Activated CD4-positive, alpha-beta T cell treated with anti-CD3 and anti-CD28 coated beads for 24 hours (primary cell): ENCODE results near the gene ARHGAP36.

Source experiments
- DNase-seq, 2 donors: peaks; one replicate each; pipeline ENCODE4 v3.0.0-alpha.2; 2020; ENCODE audit warnings: low read depth in 2 of 2

ARHGAP36 gene, protein sequence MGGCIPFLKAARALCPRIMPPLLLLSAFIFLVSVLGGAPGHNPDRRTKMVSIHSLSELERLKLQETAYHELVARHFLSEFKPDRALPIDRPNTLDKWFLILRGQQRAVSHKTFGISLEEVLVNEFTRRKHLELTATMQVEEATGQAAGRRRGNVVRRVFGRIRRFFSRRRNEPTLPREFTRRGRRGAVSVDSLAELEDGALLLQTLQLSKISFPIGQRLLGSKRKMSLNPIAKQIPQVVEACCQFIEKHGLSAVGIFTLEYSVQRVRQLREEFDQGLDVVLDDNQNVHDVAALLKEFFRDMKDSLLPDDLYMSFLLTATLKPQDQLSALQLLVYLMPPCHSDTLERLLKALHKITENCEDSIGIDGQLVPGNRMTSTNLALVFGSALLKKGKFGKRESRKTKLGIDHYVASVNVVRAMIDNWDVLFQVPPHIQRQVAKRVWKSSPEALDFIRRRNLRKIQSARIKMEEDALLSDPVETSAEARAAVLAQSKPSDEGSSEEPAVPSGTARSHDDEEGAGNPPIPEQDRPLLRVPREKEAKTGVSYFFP

GRCh38 chrX:131058136-131058868 lies at the start of gene ARHGAP36:
TSS of gene ARHGAP36 (plus strand) at chrX:131058346. CDS start at chrX:131081666, 23,320 bp downstream.
- no peak for DNase-seq

GRCh38 chrX:131010186-131010585 lies 48.0 kb upstream of the ARHGAP36 start:
- DNase-seq: no peak

- no peak for DNase-seq
These were observed 32.8 kb upstream of the ARHGAP36 start for GRCh38 chrX:131025336-131025735.

GRCh38 chrX:131032354-131033230 lies 25.6 kb upstream of the ARHGAP36 start:
- DNase-seq: no peak

DNA sequence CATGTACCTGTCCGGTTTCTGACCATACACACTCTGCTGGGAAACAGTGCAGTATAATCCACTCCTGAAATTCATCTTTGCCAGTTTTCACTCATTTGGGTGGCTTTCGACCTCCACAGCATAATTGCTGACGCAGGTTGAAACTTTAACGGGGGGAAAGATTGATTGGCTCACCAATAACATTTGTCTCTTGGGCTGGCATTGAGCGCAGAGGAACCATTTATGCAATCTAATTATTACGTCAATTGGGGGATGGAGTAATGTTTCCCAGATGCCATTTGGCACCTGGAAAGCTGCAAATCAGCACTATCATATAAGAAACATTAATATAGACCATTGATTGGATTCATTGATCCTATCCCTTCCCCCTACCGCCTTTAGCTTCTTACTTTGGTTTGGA lies 24.1 kb upstream of the ARHGAP36 start:
- no peak for DNase-seq

GRCh38 chrX:131040781-131041180 lies 17.4 kb upstream of the ARHGAP36 start:
- DNase-seq: no peak

- no peak for DNase-seq
These were observed 16.5 kb upstream of the ARHGAP36 start for GRCh38 chrX:131041667-131042066.

DNA sequence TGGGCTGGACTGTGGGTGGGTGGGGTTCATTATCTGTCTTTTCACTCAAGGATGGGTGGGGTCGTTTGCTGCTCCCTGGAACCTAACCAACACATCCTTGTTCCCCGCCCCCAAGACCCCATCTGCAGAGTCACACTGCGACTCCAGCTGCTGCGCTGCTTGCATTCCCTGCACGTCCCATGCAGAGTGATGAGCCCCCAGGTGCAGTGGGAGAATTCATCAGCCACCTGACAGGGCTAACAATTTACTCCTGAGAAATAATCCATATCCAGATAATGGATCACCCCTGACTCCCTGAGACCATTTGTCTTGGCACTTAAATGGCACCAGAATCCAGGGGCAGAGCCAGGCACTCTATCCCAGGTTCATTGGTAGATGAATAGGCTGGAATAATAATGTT lies 12.4 kb upstream of the ARHGAP36 start:
- DNase-seq: no peak

DNA sequence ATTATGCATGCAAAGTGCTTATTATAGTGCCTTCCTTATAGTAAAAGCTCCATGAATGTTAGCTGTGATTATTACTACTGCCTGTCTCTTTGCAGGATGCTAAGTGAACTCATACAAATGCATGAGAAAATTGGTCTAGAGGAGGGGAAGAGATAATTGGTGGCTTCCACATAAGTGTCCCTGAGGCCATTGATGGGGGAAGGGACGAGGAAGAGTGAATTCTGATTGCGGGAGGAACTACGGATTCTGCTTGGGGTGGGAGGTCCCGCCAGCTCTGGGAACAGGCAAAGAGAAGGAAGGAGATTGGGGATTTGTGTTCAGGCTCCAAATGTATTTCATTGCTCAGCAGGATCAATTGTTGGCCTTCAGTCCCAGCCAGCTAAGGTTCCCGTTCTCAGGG lies 11.6 kb upstream of the ARHGAP36 start:
- DNase-seq: no peak

DNA sequence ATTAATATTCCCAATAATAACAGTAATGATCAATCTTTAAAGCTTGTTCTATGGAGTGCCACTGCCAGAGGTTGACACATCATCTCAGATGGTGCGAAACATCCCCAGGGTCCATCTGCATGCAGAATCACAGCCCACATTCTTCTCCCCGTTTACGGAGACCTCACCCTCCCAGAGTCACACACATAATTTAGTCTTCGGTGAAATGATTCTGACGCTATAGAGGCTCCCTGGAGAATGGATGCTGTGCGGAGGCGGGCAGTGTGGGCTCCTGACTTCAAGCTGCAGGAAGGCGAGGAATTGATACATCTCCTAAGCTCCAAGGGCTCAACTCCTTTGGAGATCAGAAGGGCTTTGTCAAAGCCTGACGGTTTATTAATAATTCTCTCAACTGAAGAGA lies 11.0 kb upstream of the ARHGAP36 start:
- no peak for DNase-seq

- DNase-seq: no peak
These were observed 5.1 kb upstream of the ARHGAP36 start for GRCh38 chrX:131053076-131053475.

DNA sequence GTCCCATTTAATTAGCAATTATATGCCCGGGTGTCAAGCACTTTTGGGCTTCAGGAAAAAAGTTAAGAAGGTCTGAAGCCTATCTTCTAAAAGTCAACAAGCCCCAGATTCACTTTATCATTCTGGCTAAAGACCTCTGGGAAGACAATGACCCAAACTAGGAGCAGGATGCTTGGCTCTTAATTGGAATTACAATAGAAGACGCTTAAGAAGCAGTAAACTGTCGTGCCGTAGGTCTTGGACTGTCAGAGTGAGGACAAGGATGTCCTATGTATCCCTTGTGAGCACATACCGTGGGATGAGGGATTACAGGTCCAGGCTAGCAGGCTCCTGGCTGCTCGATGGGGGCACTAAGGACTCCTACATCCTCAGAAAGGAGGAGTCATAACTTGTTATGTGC lies 3.2 kb upstream of the ARHGAP36 start:
- no peak for DNase-seq

GRCh38 chrX:131057706-131058105 lies 440 bp upstream of the ARHGAP36 start:
- DNase-seq: no peak

- DNase-seq: no peak
These were observed 1.1 kb downstream of the ARHGAP36 start for GRCh38 chrX:131059246-131059645.

DNA sequence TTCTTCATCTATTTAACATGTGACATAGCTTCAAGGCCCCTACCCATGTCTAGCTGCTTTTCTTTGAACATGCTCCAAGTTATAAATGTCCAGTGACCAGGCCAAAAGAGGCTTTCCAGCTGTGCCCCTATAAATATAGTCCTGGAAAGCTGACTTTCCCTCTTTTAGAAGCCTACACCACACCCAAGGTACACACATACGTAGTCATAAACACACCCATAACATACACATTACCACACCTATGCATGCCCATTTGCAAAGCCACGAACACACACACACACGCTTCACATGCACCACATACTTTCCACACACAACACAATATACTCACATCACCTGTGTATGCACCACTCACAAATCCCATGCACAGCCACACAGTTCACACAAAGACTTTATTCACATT lies 2.0 kb downstream of the ARHGAP36 start:
- DNase-seq: no peak

DNA sequence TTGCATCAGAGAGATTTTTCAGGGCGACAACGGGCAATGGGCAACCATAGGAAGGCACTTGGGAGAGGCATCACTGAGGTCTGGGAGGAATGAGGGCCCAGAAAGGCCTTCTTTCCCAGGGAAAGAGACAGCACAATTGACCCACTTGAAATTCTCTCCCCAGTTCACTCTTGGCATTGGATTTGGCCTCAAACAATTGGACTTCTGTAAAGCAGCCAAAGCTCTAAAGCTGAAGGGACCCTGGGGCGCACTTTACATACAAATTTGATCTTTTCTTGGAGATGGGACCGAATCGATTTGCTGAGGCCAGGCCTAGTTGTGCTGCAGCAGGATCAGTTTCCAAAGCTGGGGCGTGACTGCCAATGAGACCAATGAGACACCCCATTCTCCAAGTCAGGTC lies 3.2 kb downstream of the ARHGAP36 start:
- no peak for DNase-seq

DNA sequence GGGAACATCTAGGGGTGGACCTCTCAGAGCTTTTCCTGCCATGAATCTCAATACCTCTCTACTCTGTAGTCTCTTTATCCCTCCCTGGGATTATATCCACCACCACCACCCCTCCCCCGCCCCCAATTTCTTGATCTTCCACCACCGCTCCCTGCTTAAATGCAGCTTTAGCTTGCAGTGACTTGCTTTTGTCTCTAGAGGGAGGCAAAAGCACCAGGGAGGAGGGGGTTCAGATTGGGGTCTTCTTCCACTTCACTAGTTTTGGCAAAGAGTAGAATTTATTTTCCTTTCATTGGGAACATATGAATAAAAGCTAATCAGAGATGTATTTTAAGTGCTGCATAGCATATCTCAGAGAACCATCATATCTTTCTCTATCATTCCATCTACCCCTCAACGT lies 5.5 kb downstream of the ARHGAP36 start:
- DNase-seq: no peak

DNA sequence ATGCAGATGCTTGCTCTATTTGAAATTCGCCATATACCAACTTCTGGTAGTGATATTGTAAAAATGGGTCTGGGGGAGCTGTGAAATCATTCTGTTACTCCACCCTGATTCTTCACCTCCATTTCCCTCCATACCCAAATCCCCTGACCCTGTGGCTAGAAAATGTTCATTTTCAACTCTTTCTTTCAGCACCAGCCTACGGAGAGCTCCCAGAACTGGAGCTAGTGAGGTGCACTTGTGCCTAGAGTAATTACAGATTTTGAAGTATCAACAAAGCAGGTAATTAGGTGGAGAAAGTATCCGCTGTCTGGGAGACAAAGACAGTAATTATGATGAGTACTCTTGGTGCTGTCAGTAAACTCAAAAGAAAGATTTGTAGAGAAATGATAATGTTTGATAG lies 8.1 kb downstream of the ARHGAP36 start:
- no peak for DNase-seq

DNA sequence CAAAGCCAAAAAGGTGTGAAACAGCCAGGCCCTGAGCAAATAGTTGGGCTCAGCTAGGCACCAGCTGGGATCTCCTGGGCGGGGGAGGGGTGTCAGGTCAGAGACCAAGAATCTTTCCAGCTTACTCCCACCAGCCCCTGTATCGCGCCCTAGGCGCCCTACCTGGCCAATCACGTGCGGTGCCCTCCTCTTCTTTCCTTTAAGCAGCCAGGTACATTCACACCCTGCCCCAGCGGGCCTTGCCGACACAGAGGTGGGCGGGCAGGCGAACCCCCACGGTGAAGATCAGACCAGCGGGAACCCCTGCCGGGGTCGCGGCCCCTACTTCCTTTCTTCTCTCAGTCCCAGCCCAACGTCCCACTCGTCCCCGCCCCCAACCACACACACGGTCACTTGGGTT lies 9.1 kb downstream of the ARHGAP36 start:
- no peak for DNase-seq

GRCh38 chrX:131067846-131068745 lies 9.9 kb downstream of the ARHGAP36 start:
- DNase-seq: no peak
